Right ventricle myocardium inferior (tissue), 1 donor: ENCODE data around the gene RBM8A. TPM values are rescaled to one million over a fixed set of nuclear protein-coding genes. Genes with fewer than 3 reads are reported as not detected.
"Not testable (repeated sequence)": the region's sequence is repeated elsewhere in the genome, so short reads cannot be mapped to it uniquely, and the experiment has no call there.

Experiments used
- ATAC-seq: fragments of 200-7000 bp; cut with Tn5 transposase; one replicate; pipeline ENCODE4 v1.9.1; 2020; ENCODE audit warnings: mild to moderate bottlenecking, moderate library complexity
- DNase-seq: peaks from one replicate; pipeline ENCODE4 v3.0.0; 2021; ENCODE audit errors: missing footprints
- intact Hi-C: fragments of 100-400 bp; cut with DNase I; formaldehyde crosslinking; loops from one replicate; pipeline ENCODE4 v1.11.0; 2022
- total RNA-seq: library from RNA; stranded (reverse); fragmentation: NEBNext Ultra II Directional; extraction: Animal tissue kit (Norgen Biotek cat#: 25700); gene quantifications from one replicate; pipeline ENCODE4 v1.2.1, GENCODE V29; 2021
- donor health status: DM: no; HTN: yes; CAD: no; lungs with severe emphysema.

RBM8A gene
- total RNA-seq, 1 donor from 2014 or later: 63.6 TPM

- intact Hi-C loops: loop anchor here (1.0 to 5.0 kb wide), 2 partner anchors 31 to 41 kb away; partner anchors contain the start of genes PEX11B and RBM8A
- ATAC-seq: no peak
- no peak for DNase-seq
Observed at GRCh38 chr1:145958734-145959133, 31.4 kb upstream of the RBM8A start.

GRCh38 chr1:145957443-145958319 is 30.4 kb upstream of the RBM8A start, which contains the start of gene LIX1L:
TSS of gene LIX1L (minus strand) at chr1:145958017. CDS start at chr1:145957927, 90 bp downstream.
- ATAC-seq (peak; percentile 89), DNase-seq (peak; percentile 97)
- intact Hi-C loops: loop anchor here (1.0 to 5.0 kb wide), 2 partner anchors 30 to 40 kb away; partner anchors contain the start of genes PEX11B and RBM8A

- DNase-seq (no peak), ATAC-seq (no peak)
- intact Hi-C loops: loop anchor here (5.0 kb wide), 1 partner anchor 40 kb away; the partner anchor contains the start of gene PEX11B
Observed at GRCh38 chr1:145956781-145957442, 29.6 kb upstream of the RBM8A start.

GRCh38 chr1:145956361-145956760 is 29.1 kb upstream of the RBM8A start:
- DNase-seq (no peak), ATAC-seq (no peak)
- intact Hi-C loops: loop anchor here (5.0 kb wide), 1 partner anchor 39 kb away; the partner anchor contains the start of gene PEX11B

GRCh38 chr1:145955436-145955835 is 28.2 kb upstream of the RBM8A start:
- ATAC-seq (no peak), DNase-seq (no peak)
- intact Hi-C loops: loop anchor here (5.0 kb wide), 1 partner anchor 38 kb away; the partner anchor contains the start of gene PEX11B

GRCh38 chr1:145953861-145954260 is 26.6 kb upstream of the RBM8A start:
- intact Hi-C loops: no loop called here
- no peak for ATAC-seq
- DNase-seq: no peak

GRCh38 chr1:145952903-145953302 is 25.6 kb upstream of the RBM8A start:
- DNase-seq (no peak), ATAC-seq (no peak)
- intact Hi-C loops: no loop called here

- intact Hi-C loops: no loop called here
- ATAC-seq: no peak
Observed at GRCh38 chr1:145951526-145951925, 24.2 kb upstream of the RBM8A start.

GRCh38 chr1:145949219-145949618 is 21.9 kb upstream of the RBM8A start:
- no peak for DNase-seq
- ATAC-seq: peak; percentile 59
- intact Hi-C loops: loop anchor here (2.0 kb wide), 1 partner anchor 14 kb away; no protein-coding TSS in a partner anchor

More at GRCh38 chr1:145951526-145951925, 24.2 kb upstream of the RBM8A start:
- no peak for DNase-seq

GRCh38 chr1:145947551-145947950 is 20.3 kb upstream of the RBM8A start:
- no peak for ATAC-seq
- intact Hi-C loops: no loop called here
- DNase-seq: no peak

GRCh38 chr1:145946477-145946986 is 19.2 kb upstream of the RBM8A start:
- no peak for DNase-seq
- intact Hi-C loops: no loop called here
- ATAC-seq: no peak

GRCh38 chr1:145944532-145944931 is 17.2 kb upstream of the RBM8A start:
- intact Hi-C loops: no loop called here
- ATAC-seq: no peak
- DNase-seq: no peak

GRCh38 chr1:145942871-145943270 is 15.6 kb upstream of the RBM8A start:
- intact Hi-C loops: no loop called here
- ATAC-seq (no peak), DNase-seq (no peak)

- DNase-seq: no peak
- no peak for ATAC-seq
- intact Hi-C loops: no loop called here
Observed at GRCh38 chr1:145942405-145942804, 15.1 kb upstream of the RBM8A start.

- DNase-seq (no peak), ATAC-seq (no peak)
- intact Hi-C loops: no loop called here
Observed at GRCh38 chr1:145937436-145937835, 10.2 kb upstream of the RBM8A start.

- DNase-seq (no peak), ATAC-seq (no peak)
- intact Hi-C loops: no loop called here
Observed at GRCh38 chr1:145936247-145936646, 9.0 kb upstream of the RBM8A start.

- DNase-seq: no peak
- intact Hi-C loops: loop anchor here (2.0 kb wide), 1 partner anchor 13 kb away; no protein-coding TSS in a partner anchor
- no peak for ATAC-seq
Observed at GRCh38 chr1:145935708-145936107, 8.4 kb upstream of the RBM8A start.

GRCh38 chr1:145932522-145933009 is 5.3 kb upstream of the RBM8A start:
- intact Hi-C loops, ATAC-seq: not testable (repeated sequence)

More at GRCh38 chr1:145932522-145933009, 5.3 kb upstream of the RBM8A start:
- not testable (repeated sequence) for DNase-seq
